Measurements from ENCODE around the gene OAT.

Gene OAT

GRCh38 chr10:124385627-124386185 lies 33.0 kb downstream of the OAT start:
- DNase-seq, result peak; percentile 18 to 41
- intact Hi-C loops (cut with DNase I; ENCODE audit: low total_unique reads), result loop anchor here (10.0 kb wide), 1 partner anchor 361 kb away; no protein-coding TSS in a partner anchor

GRCh38 chr10:124384591-124385190 lies 34.0 kb downstream of the OAT start:
- Histone ChIP-seq H3K27me3 (no peaks in the 10 kb centered on the region), H3K27ac (no peak overlapping the region), H3K36me3 (no peaks in the 10 kb centered on the region), H3K4me1 (peaks cover 0 to 23% (median 19%) of the 10 kb centered on the region in 4 donors), H3K9me3 (no peaks in the 10 kb centered on the region), H3K4me3 (no peak overlapping the region)
- DNase-seq, result peak in 1 of 2 donors; percentile 53
- intact Hi-C loops (cut with DNase I; ENCODE audit: low total_unique reads), result loop anchor here (10.0 kb wide), 1 partner anchor 360 kb away; no protein-coding TSS in a partner anchor
- TF ChIP-seq, protein P1, sequence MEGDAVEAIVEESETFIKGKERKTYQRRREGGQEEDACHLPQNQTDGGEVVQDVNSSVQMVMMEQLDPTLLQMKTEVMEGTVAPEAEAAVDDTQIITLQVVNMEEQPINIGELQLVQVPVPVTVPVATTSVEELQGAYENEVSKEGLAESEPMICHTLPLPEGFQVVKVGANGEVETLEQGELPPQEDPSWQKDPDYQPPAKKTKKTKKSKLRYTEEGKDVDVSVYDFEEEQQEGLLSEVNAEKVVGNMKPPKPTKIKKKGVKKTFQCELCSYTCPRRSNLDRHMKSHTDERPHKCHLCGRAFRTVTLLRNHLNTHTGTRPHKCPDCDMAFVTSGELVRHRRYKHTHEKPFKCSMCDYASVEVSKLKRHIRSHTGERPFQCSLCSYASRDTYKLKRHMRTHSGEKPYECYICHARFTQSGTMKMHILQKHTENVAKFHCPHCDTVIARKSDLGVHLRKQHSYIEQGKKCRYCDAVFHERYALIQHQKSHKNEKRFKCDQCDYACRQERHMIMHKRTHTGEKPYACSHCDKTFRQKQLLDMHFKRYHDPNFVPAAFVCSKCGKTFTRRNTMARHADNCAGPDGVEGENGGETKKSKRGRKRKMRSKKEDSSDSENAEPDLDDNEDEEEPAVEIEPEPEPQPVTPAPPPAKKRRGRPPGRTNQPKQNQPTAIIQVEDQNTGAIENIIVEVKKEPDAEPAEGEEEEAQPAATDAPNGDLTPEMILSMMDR (IDR thresholded peaks at IDR 0.05), result no peak

More at GRCh38 chr10:124385627-124386185, 33.0 kb downstream of the OAT start:
- no peaks in the 10 kb centered on the region for H3K9me3 ChIP-seq
- no peak overlapping the region for H3K4me3 ChIP-seq
- TF ChIP-seq, protein P1 (IDR thresholded peaks at IDR 0.05), result no peak
- no peaks in the 10 kb centered on the region for H3K27me3 ChIP-seq
- H3K4me1 ChIP-seq, result peaks cover 0 to 23% (median 19%) of the 10 kb centered on the region in 4 donors
- H3K36me3 ChIP-seq, result no peaks in the 10 kb centered on the region
- no peak overlapping the region for H3K27ac ChIP-seq

DNA sequence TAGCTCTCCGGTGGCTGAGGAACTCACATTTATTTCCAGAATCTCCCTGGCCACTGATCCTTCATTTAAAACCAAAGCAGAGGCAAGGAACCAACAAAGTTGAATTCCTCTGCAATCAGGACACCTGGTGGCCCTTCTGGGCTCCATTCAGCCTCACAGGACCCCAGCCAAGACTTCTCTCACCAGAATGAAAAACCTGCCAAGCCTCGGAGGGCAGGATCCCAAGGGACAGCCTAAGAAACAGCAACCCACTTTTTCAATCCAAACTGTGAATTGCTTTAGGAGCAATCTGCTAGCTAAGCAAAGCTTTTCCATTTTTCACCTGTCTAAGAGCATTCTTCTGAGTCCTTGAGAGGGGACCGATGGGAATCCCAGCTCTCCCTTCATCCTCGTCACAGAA lies 34.6 kb downstream of the OAT start:
- H3K36me3 ChIP-seq, result no peaks in the 10 kb centered on the region
- no peaks in the 10 kb centered on the region for H3K9me3 ChIP-seq
- TF ChIP-seq, protein P1 (IDR thresholded peaks at IDR 0.05), result no peak
- H3K4me3 ChIP-seq, result no peak overlapping the region
- peaks cover 0 to 22% (median 18%) of the 10 kb centered on the region in 4 donors for H3K4me1 ChIP-seq
- intact Hi-C loops (cut with DNase I; ENCODE audit: low total_unique reads), result loop anchor here (10.0 kb wide), 1 partner anchor 359 kb away; no protein-coding TSS in a partner anchor
- peak; percentile 12 to 70 for DNase-seq
- H3K27me3 ChIP-seq, result no peaks in the 10 kb centered on the region
- H3K27ac ChIP-seq, result no peak overlapping the region

GRCh38 chr10:124383496-124383895 lies 35.2 kb downstream of the OAT start:
- DNase-seq, result peak; percentile 6 to 39
- no peaks in the 10 kb centered on the region for H3K27me3 ChIP-seq
- intact Hi-C loops (cut with DNase I; ENCODE audit: low total_unique reads), result loop anchor here (10.0 kb wide), 1 partner anchor 359 kb away; no protein-coding TSS in a partner anchor

DNA sequence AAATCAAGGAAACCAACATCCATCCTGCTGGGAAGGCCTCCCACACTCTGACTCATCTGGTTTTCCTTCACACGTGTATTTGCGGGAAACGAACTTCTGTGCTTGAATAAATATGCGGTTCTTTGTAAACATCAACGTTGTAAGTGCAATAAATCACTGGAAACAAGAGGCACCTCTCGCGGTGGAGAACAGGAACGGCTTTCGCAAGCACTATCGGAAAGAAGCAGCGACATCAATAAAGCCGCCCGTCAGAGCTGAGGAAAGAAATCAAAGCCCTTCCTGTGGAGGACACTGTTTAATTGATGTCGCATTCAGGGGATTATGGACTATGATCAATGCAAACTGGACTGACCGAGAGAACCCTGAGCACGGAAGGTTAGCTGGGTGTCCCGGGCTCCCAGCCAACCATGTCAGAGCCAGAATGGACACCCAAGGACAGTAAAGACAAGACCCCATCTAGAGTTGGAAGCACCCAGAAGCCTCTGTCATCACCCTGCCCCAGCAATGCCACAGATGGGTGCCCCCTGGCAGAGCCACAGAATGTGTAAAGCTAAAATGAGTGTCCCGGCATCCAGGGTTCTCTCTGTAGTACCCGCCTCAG lies 37.6 kb downstream of the OAT start:
- peaks cover 0 to 24% (median 16%) of the 10 kb centered on the region in 4 donors for H3K4me1 ChIP-seq
- peak in 1 of 2 donors; percentile 42 for DNase-seq
- H3K27me3 ChIP-seq, result no peaks in the 10 kb centered on the region
- no peaks in the 10 kb centered on the region for H3K9me3 ChIP-seq
- no peak overlapping the region for H3K27ac ChIP-seq
- H3K4me3 ChIP-seq, result no peak overlapping the region
- intact Hi-C loops (cut with DNase I; ENCODE audit: low total_unique reads), result loop anchor here (10.0 kb wide), 1 partner anchor 356 kb away; no protein-coding TSS in a partner anchor
- no peaks in the 10 kb centered on the region for H3K36me3 ChIP-seq
- TF ChIP-seq, protein P1 (IDR thresholded peaks at IDR 0.05), result no peak

More at GRCh38 chr10:124383496-124383895, 35.2 kb downstream of the OAT start:
- H3K4me3 ChIP-seq, result no peak overlapping the region
- H3K27ac ChIP-seq, result no peak overlapping the region
- no peaks in the 10 kb centered on the region for H3K9me3 ChIP-seq
- TF ChIP-seq, protein P1 (IDR thresholded peaks at IDR 0.05), result no peak
- no peaks in the 10 kb centered on the region for H3K36me3 ChIP-seq
- peaks cover 0 to 24% (median 17%) of the 10 kb centered on the region in 4 donors for H3K4me1 ChIP-seq

Measured in tibial artery (tissue), 4 donors.